Measurements from ENCODE around the gene GRAMD4.
A peak's percentile ranks its signal among the peaks of the same experiment; 100 is the strongest.

The GRAMD4 gene

GRCh38 chr22:46686221-46687047, 66.2 kb downstream of the GRAMD4 start:
- peaks cover 2% of the 10 kb centered on the region for H3K36me3 Mint-ChIP-seq
- no peaks in the 10 kb centered on the region for H3K27me3 Mint-ChIP-seq
- peaks cover 24% of the 10 kb centered on the region for H3K4me1 Mint-ChIP-seq
- H3K9me3 Mint-ChIP-seq, result no peaks in the 10 kb centered on the region
- peak overlapping the region; percentile 8 for H3K27ac Mint-ChIP-seq
- H3K4me3 Mint-ChIP-seq, result no peak overlapping the region

GRCh38 chr22:46687048-46687444, 66.9 kb downstream of the GRAMD4 start:
- Mint-ChIP-seq H3K27me3 (no peaks in the 10 kb centered on the region), H3K27ac (no peak overlapping the region)

GRCh38 chr22:46687460-46687859, 67.3 kb downstream of the GRAMD4 start:
- H3K4me1 Mint-ChIP-seq, result peaks cover 24% of the 10 kb centered on the region
- no peaks in the 10 kb centered on the region for H3K27me3 Mint-ChIP-seq
- H3K9me3 Mint-ChIP-seq, result no peaks in the 10 kb centered on the region
- H3K27ac Mint-ChIP-seq, result no peak overlapping the region
- H3K36me3 Mint-ChIP-seq, result peaks cover 2% of the 10 kb centered on the region
- no peak overlapping the region for H3K4me3 Mint-ChIP-seq

More at GRCh38 chr22:46687048-46687444, 66.9 kb downstream of the GRAMD4 start:
- peaks cover 2% of the 10 kb centered on the region for H3K36me3 Mint-ChIP-seq
- no peaks in the 10 kb centered on the region for H3K9me3 Mint-ChIP-seq
- H3K4me1 Mint-ChIP-seq, result peaks cover 24% of the 10 kb centered on the region
- no peak overlapping the region for H3K4me3 Mint-ChIP-seq

- Mint-ChIP-seq H3K9me3 (no peaks in the 10 kb centered on the region), H3K4me3 (no peak overlapping the region), H3K4me1 (peaks cover 24% of the 10 kb centered on the region), H3K36me3 (peaks cover 2% of the 10 kb centered on the region), H3K27ac (peak overlapping the region; percentile 30), H3K27me3 (no peaks in the 10 kb centered on the region)
These were observed 68.8 kb downstream of the GRAMD4 start for GRCh38 chr22:46688949-46689348.

- no peak overlapping the region for H3K27ac Mint-ChIP-seq
- peaks cover 13% of the 10 kb centered on the region for H3K4me1 Mint-ChIP-seq
- H3K36me3 Mint-ChIP-seq, result peaks cover 2% of the 10 kb centered on the region
- no peak overlapping the region for H3K4me3 Mint-ChIP-seq
- no peaks in the 10 kb centered on the region for H3K27me3 Mint-ChIP-seq
- H3K9me3 Mint-ChIP-seq, result no peaks in the 10 kb centered on the region
These were observed 70.0 kb downstream of the GRAMD4 start for GRCh38 chr22:46690146-46690545.

GRCh38 chr22:46691571-46691970, 71.4 kb downstream of the GRAMD4 start:
- Mint-ChIP-seq H3K4me3 (no peak overlapping the region), H3K27me3 (no peaks in the 10 kb centered on the region), H3K36me3 (peaks cover 2% of the 10 kb centered on the region), H3K27ac (no peak overlapping the region), H3K4me1 (peaks cover under 1% of the 10 kb centered on the region), H3K9me3 (no peaks in the 10 kb centered on the region)

- Mint-ChIP-seq H3K9me3 (no peaks in the 10 kb centered on the region), H3K27ac (no peak overlapping the region), H3K27me3 (no peaks in the 10 kb centered on the region), H3K36me3 (peaks cover 2% of the 10 kb centered on the region), H3K4me1 (no peaks in the 10 kb centered on the region), H3K4me3 (no peak overlapping the region)
These were observed 73.6 kb downstream of the GRAMD4 start for GRCh38 chr22:46693634-46694415.

- no peak overlapping the region for H3K4me3 Mint-ChIP-seq
- H3K27ac Mint-ChIP-seq, result peak overlapping the region; percentile 51
- H3K9me3 Mint-ChIP-seq, result no peaks in the 10 kb centered on the region
- no peaks in the 10 kb centered on the region for H3K36me3 Mint-ChIP-seq
- no peaks in the 10 kb centered on the region for H3K4me1 Mint-ChIP-seq
- no peaks in the 10 kb centered on the region for H3K27me3 Mint-ChIP-seq
These were observed 74.4 kb downstream of the GRAMD4 start for GRCh38 chr22:46694416-46695170.

GRCh38 chr22:46695346-46696228, 75.4 kb downstream of the GRAMD4 start:
- Mint-ChIP-seq H3K36me3 (no peaks in the 10 kb centered on the region), H3K4me3 (no peak overlapping the region), H3K9me3 (no peaks in the 10 kb centered on the region), H3K27ac (no peak overlapping the region), H3K4me1 (no peaks in the 10 kb centered on the region), H3K27me3 (no peaks in the 10 kb centered on the region)

- Mint-ChIP-seq H3K9me3 (no peaks in the 10 kb centered on the region), H3K27ac (no peak overlapping the region), H3K27me3 (no peaks in the 10 kb centered on the region), H3K36me3 (no peaks in the 10 kb centered on the region), H3K4me3 (no peak overlapping the region), H3K4me1 (no peaks in the 10 kb centered on the region)
These were observed 76.0 kb downstream of the GRAMD4 start for GRCh38 chr22:46696229-46696518.

GRCh38 chr22:46696614-46697013, 76.4 kb downstream of the GRAMD4 start:
- Mint-ChIP-seq H3K9me3 (no peaks in the 10 kb centered on the region), H3K4me1 (no peaks in the 10 kb centered on the region), H3K36me3 (no peaks in the 10 kb centered on the region), H3K4me3 (no peak overlapping the region), H3K27me3 (no peaks in the 10 kb centered on the region), H3K27ac (no peak overlapping the region)

- Mint-ChIP-seq H3K27me3 (no peaks in the 10 kb centered on the region), H3K27ac (no peak overlapping the region), H3K4me1 (no peaks in the 10 kb centered on the region), H3K4me3 (no peak overlapping the region), H3K36me3 (no peaks in the 10 kb centered on the region), H3K9me3 (no peaks in the 10 kb centered on the region)
These were observed 77.8 kb downstream of the GRAMD4 start for GRCh38 chr22:46697811-46698515.

- Mint-ChIP-seq H3K36me3 (no peaks in the 10 kb centered on the region), H3K4me1 (no peaks in the 10 kb centered on the region), H3K27me3 (no peaks in the 10 kb centered on the region), H3K4me3 (no peak overlapping the region), H3K9me3 (no peaks in the 10 kb centered on the region), H3K27ac (peak overlapping the region; percentile 41)
These were observed 78.9 kb downstream of the GRAMD4 start for GRCh38 chr22:46699091-46699490.

GRCh38 chr22:46701262-46701661, 81.1 kb downstream of the GRAMD4 start:
- Mint-ChIP-seq H3K36me3 (peaks cover 2% of the 10 kb centered on the region), H3K9me3 (no peaks in the 10 kb centered on the region), H3K4me3 (no peak overlapping the region), H3K27me3 (no peaks in the 10 kb centered on the region), H3K4me1 (no peaks in the 10 kb centered on the region), H3K27ac (no peak overlapping the region)

Data from activated naive CD4-positive, alpha-beta T cell treated with anti-CD3 and anti-CD28 coated beads, Interleukin-2, amount 50 U/mL, for 24 hours (primary cell).